Measurements from ENCODE around the gene ITFG1. TPM values are rescaled to one million over a fixed set of nuclear protein-coding genes. Genes with fewer than 3 reads are reported as not detected.
"Not testable (repeated sequence)": the region's sequence is repeated elsewhere in the genome, so short reads cannot be mapped to it uniquely, and the experiment has no call there.

Gene ITFG1
- total RNA-seq, 2 experiments from 2014 or later, result 33.7 to 37.9 TPM

DNA sequence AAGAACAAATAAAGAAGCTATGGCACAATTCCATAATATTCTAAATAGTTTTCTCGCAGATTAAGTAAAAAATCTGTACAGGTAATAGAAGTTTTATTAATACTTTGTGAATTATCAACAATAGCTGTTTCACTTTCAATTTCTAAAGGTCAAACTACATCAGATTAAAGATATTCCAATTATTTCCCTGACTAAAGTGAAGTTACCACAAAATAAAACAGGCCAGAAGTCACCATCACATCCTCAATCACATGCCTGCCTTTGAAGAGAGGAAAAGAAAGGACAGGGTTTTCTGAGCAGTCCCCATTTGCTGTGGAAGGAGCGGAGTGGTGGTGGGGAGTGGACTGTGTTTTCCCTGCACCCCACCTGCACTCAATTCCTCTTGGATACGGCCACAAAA is 11.1 kb downstream of the ITFG1 start:
- Histone ChIP-seq H3K36me3 (ENCODE audit: insufficient read depth, low read length) (peaks cover 91% of the 10 kb centered on the region), H3K27ac (ENCODE audit: low read depth, low read length, poor library complexity, severe bottlenecking) (no peak overlapping the region), H3K4me1 (ENCODE audit: insufficient read depth, low read length, poor library complexity, severe bottlenecking) (no peaks in the 10 kb centered on the region), H3K79me2 (ENCODE audit: insufficient read depth, low read depth, low read length) (peaks cover 5% of the 10 kb centered on the region; the same call in 1 of the 2 replicates), H3K9me2 (ENCODE audit: insufficient read depth, low read length) (no peaks in the 10 kb centered on the region), H3K4me2 (ENCODE audit: low read length) (no peak overlapping the region), H2AFZ (ENCODE audit: low read length) (no peak overlapping the region), H3K4me3 (ENCODE audit: low read depth, low read length, poor library complexity, severe bottlenecking) (no peak overlapping the region), H3K9me3 (ENCODE audit: low read length) (no peaks in the 10 kb centered on the region), H4K20me1 (ENCODE audit: insufficient read depth, low read length) (0 out of 2 replicates have a peak, but pooled peaks cover 6% of the 10 kb centered on the region)
- TF ChIP-seq, protein P1, sequence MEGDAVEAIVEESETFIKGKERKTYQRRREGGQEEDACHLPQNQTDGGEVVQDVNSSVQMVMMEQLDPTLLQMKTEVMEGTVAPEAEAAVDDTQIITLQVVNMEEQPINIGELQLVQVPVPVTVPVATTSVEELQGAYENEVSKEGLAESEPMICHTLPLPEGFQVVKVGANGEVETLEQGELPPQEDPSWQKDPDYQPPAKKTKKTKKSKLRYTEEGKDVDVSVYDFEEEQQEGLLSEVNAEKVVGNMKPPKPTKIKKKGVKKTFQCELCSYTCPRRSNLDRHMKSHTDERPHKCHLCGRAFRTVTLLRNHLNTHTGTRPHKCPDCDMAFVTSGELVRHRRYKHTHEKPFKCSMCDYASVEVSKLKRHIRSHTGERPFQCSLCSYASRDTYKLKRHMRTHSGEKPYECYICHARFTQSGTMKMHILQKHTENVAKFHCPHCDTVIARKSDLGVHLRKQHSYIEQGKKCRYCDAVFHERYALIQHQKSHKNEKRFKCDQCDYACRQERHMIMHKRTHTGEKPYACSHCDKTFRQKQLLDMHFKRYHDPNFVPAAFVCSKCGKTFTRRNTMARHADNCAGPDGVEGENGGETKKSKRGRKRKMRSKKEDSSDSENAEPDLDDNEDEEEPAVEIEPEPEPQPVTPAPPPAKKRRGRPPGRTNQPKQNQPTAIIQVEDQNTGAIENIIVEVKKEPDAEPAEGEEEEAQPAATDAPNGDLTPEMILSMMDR (conservative IDR thresholded peaks at IDR 0.05; ENCODE audit: low read length), result no peak
- TF ChIP-seq EZH2phosphoT487 (IDR thresholded peaks at IDR 0.05; ENCODE audit: borderline replicate concordance, low read depth, low read length), result no peak
- intact Hi-C loops (cut with micrococcal nuclease; ENCODE audit: unreplicated experiment), result no loop called here
- DNase-seq (ENCODE audit: low spot score), result no peak
- CTCF ChIA-PET (ENCODE audit: unreplicated experiment), result no interaction called here
- no TSS peak for BruUV-seq (replicated peaks)
- POLR2A ChIA-PET, result interaction anchor here (0.6 to 1.6 kb wide), 3 partner anchors 11 to 141 kb away, joined by 3 to 5 read pairs (median 3); partner anchors contain the start of genes ITFG1 and PHKB

DNA sequence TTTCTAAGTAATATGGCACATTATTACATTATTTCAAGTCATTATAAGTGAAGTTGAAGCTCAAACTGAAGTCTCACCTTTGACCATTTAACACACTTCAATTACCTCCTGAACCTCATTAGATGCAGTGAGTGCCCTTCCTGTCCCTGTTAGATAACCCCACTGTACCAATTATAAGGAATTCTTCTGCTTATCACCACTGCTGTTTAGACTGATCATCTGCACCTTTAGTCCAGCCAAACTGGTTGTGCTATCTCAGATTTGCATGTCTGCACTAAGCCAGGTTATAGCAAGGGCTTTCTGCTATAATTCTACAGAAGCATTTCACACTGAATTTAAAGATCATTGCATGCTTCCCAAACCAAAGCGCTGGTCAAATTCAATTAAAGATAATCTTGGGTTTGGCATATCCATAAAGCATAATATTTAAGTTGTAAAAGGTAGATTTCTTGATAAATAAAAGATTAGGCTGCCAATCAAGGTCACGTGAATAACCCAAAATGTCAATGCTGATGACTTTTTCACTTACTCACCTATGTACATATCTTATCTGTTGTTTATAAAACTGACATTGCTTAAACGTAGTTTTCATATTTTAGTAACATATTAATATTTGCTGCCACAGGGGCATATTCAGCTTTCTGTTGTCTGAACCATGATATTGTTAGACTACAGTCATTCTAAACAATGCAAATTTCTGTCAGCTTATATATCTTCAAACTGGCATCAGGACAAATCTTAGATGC is 11.9 kb downstream of the ITFG1 start:
- Histone ChIP-seq H3K9me3 (ENCODE audit: low read length) (no peaks in the 10 kb centered on the region), H4K20me1 (ENCODE audit: insufficient read depth, low read length) (0 out of 2 replicates have a peak, but pooled peaks cover 6% of the 10 kb centered on the region), H3K9me2 (ENCODE audit: insufficient read depth, low read length) (no peaks in the 10 kb centered on the region), H3K79me2 (ENCODE audit: insufficient read depth, low read depth, low read length) (peaks cover 5% of the 10 kb centered on the region; the same call in 1 of the 2 replicates), H3K4me3 (ENCODE audit: low read depth, low read length, poor library complexity, severe bottlenecking) (no peak overlapping the region), H3K27ac (ENCODE audit: low read depth, low read length, poor library complexity, severe bottlenecking) (no peak overlapping the region), H3K4me2 (ENCODE audit: low read length) (no peak overlapping the region), H2AFZ (ENCODE audit: low read length) (no peak overlapping the region), H3K36me3 (ENCODE audit: insufficient read depth, low read length) (peaks cover 90% of the 10 kb centered on the region), H3K4me1 (ENCODE audit: insufficient read depth, low read length, poor library complexity, severe bottlenecking) (no peaks in the 10 kb centered on the region)
- DNase-seq (ENCODE audit: low spot score), result no peak
- POLR2A ChIA-PET, result interaction anchor here (0.5 to 1.6 kb wide), 5 partner anchors 12 to 301 kb away, joined by 3 to 7 read pairs (median 5); partner anchors contain the start of genes ITFG1 and PHKB
- intact Hi-C loops (cut with micrococcal nuclease; ENCODE audit: unreplicated experiment), result no loop called here
- CTCF ChIA-PET (ENCODE audit: unreplicated experiment), result no interaction called here
- TF ChIP-seq, protein P1 (conservative IDR thresholded peaks at IDR 0.05; ENCODE audit: low read length), result no peak
- TF ChIP-seq EZH2phosphoT487 (IDR thresholded peaks at IDR 0.05; ENCODE audit: borderline replicate concordance, low read depth, low read length), result no peak
- TSS peak; percentile 4 for BruUV-seq (replicated peaks)

DNA sequence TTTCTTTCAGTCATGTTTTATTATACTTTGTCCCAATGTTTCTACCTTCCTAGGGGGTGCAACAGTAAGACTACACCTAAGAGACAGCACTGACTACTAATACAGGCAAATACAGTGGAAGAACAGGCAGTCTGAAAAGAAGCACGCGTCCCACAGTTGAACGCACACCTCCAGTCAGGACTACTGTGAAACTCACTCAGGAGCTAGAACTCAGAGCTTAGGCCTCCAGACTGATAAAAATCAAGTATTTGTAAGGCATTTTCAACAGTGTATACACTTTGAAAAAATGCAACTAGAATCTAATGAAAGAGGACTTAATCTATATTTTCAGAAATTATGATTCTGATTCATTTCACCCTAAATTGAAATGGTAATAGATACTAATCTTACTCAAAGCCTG is 14.4 kb downstream of the ITFG1 start:
- Histone ChIP-seq H2AFZ (ENCODE audit: low read length) (no peak overlapping the region), H3K4me2 (ENCODE audit: low read length) (no peak overlapping the region), H3K4me1 (ENCODE audit: insufficient read depth, low read length, poor library complexity, severe bottlenecking) (no peaks in the 10 kb centered on the region), H3K9me3 (ENCODE audit: low read length) (no peaks in the 10 kb centered on the region), H3K9me2 (ENCODE audit: insufficient read depth, low read length) (no peaks in the 10 kb centered on the region), H3K36me3 (ENCODE audit: insufficient read depth, low read length) (peaks cover 67% of the 10 kb centered on the region), H3K4me3 (ENCODE audit: low read depth, low read length, poor library complexity, severe bottlenecking) (no peak overlapping the region), H3K79me2 (ENCODE audit: insufficient read depth, low read depth, low read length) (peaks cover 5% of the 10 kb centered on the region; the same call in 1 of the 2 replicates), H3K27ac (ENCODE audit: low read depth, low read length, poor library complexity, severe bottlenecking) (no peak overlapping the region), H4K20me1 (ENCODE audit: insufficient read depth, low read length) (0 out of 2 replicates have a peak, but pooled peaks cover 6% of the 10 kb centered on the region)
- ChIA-PET CTCF (ENCODE audit: unreplicated experiment) (no interaction called here), POLR2A (interaction anchor here (0.6 kb wide), 2 partner anchors 287 to 803 kb away, joined by 4 to 6 read pairs; no protein-coding TSS in a partner anchor)
- DNase-seq (ENCODE audit: low spot score), result no peak
- no peak for TF ChIP-seq EZH2phosphoT487 (IDR thresholded peaks at IDR 0.05; ENCODE audit: borderline replicate concordance, low read depth, low read length)
- TF ChIP-seq, protein P1 (conservative IDR thresholded peaks at IDR 0.05; ENCODE audit: low read length), result no peak
- intact Hi-C loops (cut with micrococcal nuclease; ENCODE audit: unreplicated experiment), result no loop called here
- no TSS peak for BruUV-seq (replicated peaks)

DNA sequence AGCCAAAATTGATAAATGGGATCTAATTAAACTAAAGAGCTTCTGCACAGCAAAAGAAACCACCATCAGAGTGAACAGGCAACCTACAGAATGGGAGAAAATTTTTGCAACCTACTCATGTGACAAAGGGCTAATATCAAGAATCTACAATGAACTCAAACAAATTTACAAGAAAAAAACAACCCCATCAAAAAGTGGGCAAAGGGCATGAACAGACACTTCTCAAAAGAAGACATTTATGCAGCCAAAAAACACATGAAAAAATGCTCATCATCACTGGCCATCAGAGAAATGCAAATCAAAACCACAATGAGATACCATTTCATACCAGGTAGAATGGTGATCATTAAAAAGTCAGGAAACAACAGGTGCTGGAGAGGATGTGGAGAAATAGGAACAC is 18.0 kb downstream of the ITFG1 start:
- DNase-seq (ENCODE audit: low spot score); H3K9me3 ChIP-seq (ENCODE audit: low read length); CTCF ChIA-PET (ENCODE audit: unreplicated experiment); H2AFZ ChIP-seq (ENCODE audit: low read length); POLR2A ChIA-PET; intact Hi-C loops (cut with micrococcal nuclease; ENCODE audit: unreplicated experiment); H3K9me2 ChIP-seq (ENCODE audit: insufficient read depth, low read length); H3K79me2 ChIP-seq (ENCODE audit: insufficient read depth, low read depth, low read length); H3K27ac ChIP-seq (ENCODE audit: low read depth, low read length, poor library complexity, severe bottlenecking); H3K4me2 ChIP-seq (ENCODE audit: low read length); H4K20me1 ChIP-seq (ENCODE audit: insufficient read depth, low read length); H3K4me3 ChIP-seq (ENCODE audit: low read depth, low read length, poor library complexity, severe bottlenecking); H3K4me1 ChIP-seq (ENCODE audit: insufficient read depth, low read length, poor library complexity, severe bottlenecking); BruUV-seq (replicated peaks): not testable (repeated sequence)
- peaks cover 36% of the 10 kb centered on the region for H3K36me3 ChIP-seq (ENCODE audit: insufficient read depth, low read length)

Measured in OCI-LY7 (cell line).